Activated CD8-positive, alpha-beta T cell treated with anti-CD3 and anti-CD28 coated beads, Interleukin-2, amount 10 ng/mL, durations not matched to agents 7 days and 5 days (primary cell): Measurements from ENCODE around the gene CFAP157. TPM values are rescaled to one million over a fixed set of nuclear protein-coding genes. Genes with fewer than 3 reads are reported as not detected.

Source experiments
- ATAC-seq: fragments of 150-1000 bp; cut with Tn5 transposase; one replicate; pipeline ENCODE4 v1.10.0; 2021; ENCODE audit warnings: moderate library complexity
- CTCF ChIA-PET: fragments of 350-600 bp; sonication (Branson Sonifier 250); formaldehyde crosslinking; loops from one replicate; lab custom pipeline; 2021; ENCODE audit warnings: antibody characterized with exemption; lab: Charles Lee
- POLR2A ChIA-PET: fragments of 350-600 bp; sonication (Branson Sonifier 250); formaldehyde crosslinking; loops from one replicate; lab custom pipeline; 2021; ENCODE audit warnings: antibody characterized with exemption; lab: Charles Lee
- DNase-seq: peaks from one replicate; pipeline ENCODE4 v3.0.0-alpha.2; 2020
- H3K27ac Mint-ChIP-seq: one replicate; pipeline ENCODE4 v1.8.0; 2021; ENCODE audit warnings: mild to moderate bottlenecking, mixed read lengths
- H3K27me3 Mint-ChIP-seq: one replicate; pipeline ENCODE4 v1.8.0; 2021; ENCODE audit warnings: low read depth, mixed read lengths
- H3K36me3 Mint-ChIP-seq: one replicate; pipeline ENCODE4 v1.8.0; 2021; ENCODE audit warnings: low read depth, mixed read lengths
- H3K4me1 Mint-ChIP-seq: one replicate; pipeline ENCODE4 v1.8.0; 2021; ENCODE audit warnings: low read depth, mixed read lengths
- H3K4me3 Mint-ChIP-seq: one replicate; pipeline ENCODE4 v1.8.0; 2021; ENCODE audit warnings: mild to moderate bottlenecking, mixed read lengths
- H3K9me3 Mint-ChIP-seq: one replicate; pipeline ENCODE4 v1.8.0; 2022; ENCODE audit warnings: mixed read lengths; ENCODE audit not compliant: insufficient read depth
- total RNA-seq, 2 experiments: library from RNA; stranded (reverse); gene quantifications; one replicate each; pipeline ENCODE4 v1.2.3, GENCODE V29; 2021

CFAP157 gene
- total RNA-seq, 2 experiments from 2014 or later, result 0.16 TPM; not detected in 1

- H3K36me3 Mint-ChIP-seq, result peaks cover 4% of the 10 kb centered on the region
- no peak for DNase-seq
- H3K4me1 Mint-ChIP-seq, result no peaks in the 10 kb centered on the region
- no peaks in the 10 kb centered on the region for H3K9me3 Mint-ChIP-seq
- H3K27ac Mint-ChIP-seq, result no peak overlapping the region
- no peaks in the 10 kb centered on the region for H3K27me3 Mint-ChIP-seq
- no peak overlapping the region for H3K4me3 Mint-ChIP-seq
- no peak for ATAC-seq
- ChIA-PET POLR2A (no interaction called here), CTCF (interaction anchor here (1.5 kb wide), 1 partner anchor 55 kb away, joined by 3 read pairs; the partner anchor contains the start of gene TOR2A)
Observed at GRCh38 chr9:127680226-127680625, 26.6 kb upstream of the CFAP157 start.

GRCh38 chr9:127680846-127681245, 25.9 kb upstream of the CFAP157 start:
- DNase-seq (no peak), ATAC-seq (no peak)
- Mint-ChIP-seq H3K9me3 (no peaks in the 10 kb centered on the region), H3K27ac (no peak overlapping the region), H3K4me1 (no peaks in the 10 kb centered on the region), H3K27me3 (no peaks in the 10 kb centered on the region), H3K36me3 (peaks cover 4% of the 10 kb centered on the region), H3K4me3 (no peak overlapping the region)
- ChIA-PET CTCF (interaction anchor here (1.5 kb wide), 1 partner anchor 54 kb away, joined by 3 read pairs; the partner anchor contains the start of gene TOR2A), POLR2A (no interaction called here)

DNA sequence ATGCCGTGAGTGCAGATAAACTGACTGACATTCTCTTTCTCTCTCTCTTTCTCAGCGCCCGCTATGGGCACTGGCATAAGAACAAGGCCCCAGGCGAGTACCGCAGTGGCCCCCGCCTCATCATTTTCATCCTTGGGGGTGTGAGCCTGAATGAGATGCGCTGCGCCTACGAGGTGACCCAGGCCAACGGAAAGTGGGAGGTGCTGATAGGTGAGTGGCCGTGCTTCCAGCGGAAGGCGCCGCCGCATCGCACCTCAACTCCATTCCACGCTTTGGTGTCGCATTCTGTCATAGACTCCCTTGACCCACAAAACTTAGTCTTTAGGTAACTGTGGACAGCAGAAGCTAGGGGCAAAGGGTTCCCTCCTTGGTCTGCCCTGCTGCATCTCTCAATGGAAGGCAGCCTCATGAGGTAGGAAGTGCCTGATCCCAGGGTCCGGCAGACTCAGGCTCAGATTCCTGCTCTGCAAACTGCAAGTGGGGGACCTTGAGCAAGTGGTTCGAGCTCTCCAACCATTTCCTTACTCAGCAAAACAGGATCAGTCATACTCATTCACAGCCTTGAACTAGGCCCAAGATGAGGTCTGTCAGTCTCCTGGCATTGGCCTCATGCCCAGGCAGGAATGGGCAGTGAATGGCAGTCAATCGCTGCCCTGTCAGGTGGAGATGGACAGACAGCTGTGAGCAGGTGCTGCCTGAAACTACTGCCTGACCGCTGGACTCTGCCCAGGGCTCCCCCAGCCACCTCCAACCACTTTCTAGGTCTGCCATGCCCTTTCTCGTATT, 24.2 kb upstream of the CFAP157 start:
- ATAC-seq (no peak), DNase-seq (no peak)
- no peaks in the 10 kb centered on the region for H3K27me3 Mint-ChIP-seq
- peaks cover 4% of the 10 kb centered on the region for H3K36me3 Mint-ChIP-seq
- no peak overlapping the region for H3K27ac Mint-ChIP-seq
- H3K9me3 Mint-ChIP-seq, result no peaks in the 10 kb centered on the region
- no peaks in the 10 kb centered on the region for H3K4me1 Mint-ChIP-seq
- ChIA-PET CTCF (interaction anchor here (1.1 kb wide), 1 partner anchor 52 kb away, joined by 3 read pairs; the partner anchor contains the start of gene TOR2A), POLR2A (no interaction called here)
- no peak overlapping the region for H3K4me3 Mint-ChIP-seq

GRCh38 chr9:127683723-127684122, 23.1 kb upstream of the CFAP157 start:
- Mint-ChIP-seq H3K27ac (no peak overlapping the region), H3K4me1 (no peaks in the 10 kb centered on the region), H3K4me3 (no peak overlapping the region), H3K27me3 (no peaks in the 10 kb centered on the region), H3K9me3 (no peaks in the 10 kb centered on the region), H3K36me3 (peaks cover 2% of the 10 kb centered on the region)
- CTCF ChIA-PET, result interaction anchor here (1.1 kb wide), 1 partner anchor 51 kb away, joined by 3 read pairs; the partner anchor contains the start of gene TOR2A
- no peak for ATAC-seq
- no peak for DNase-seq
- POLR2A ChIA-PET, result no interaction called here

DNA sequence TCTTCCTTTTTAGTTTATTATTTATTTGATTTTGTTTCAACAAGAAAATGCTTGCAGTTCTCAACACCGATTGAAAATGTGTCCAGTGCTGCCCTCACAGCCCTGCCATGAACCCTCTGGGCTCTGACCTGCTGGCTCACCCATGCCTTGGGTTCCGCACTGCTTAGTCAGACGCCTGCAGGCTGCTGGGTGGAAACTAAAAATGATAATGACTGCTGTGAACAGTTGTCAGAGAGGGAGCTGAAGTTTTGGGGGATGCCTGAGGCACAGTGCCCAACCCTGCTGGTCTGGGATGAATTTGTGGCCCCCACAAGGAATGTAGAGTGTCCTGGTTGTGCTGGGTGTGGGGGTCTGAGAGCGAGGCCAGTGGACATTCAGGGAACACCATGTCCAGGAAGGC, 22.2 kb upstream of the CFAP157 start:
- DNase-seq (no peak), ATAC-seq (no peak)
- no peaks in the 10 kb centered on the region for H3K4me1 Mint-ChIP-seq
- no peaks in the 10 kb centered on the region for H3K27me3 Mint-ChIP-seq
- H3K4me3 Mint-ChIP-seq, result no peak overlapping the region
- H3K27ac Mint-ChIP-seq, result no peak overlapping the region
- POLR2A ChIA-PET, result no interaction called here
- H3K36me3 Mint-ChIP-seq, result no peaks in the 10 kb centered on the region
- H3K9me3 Mint-ChIP-seq, result no peaks in the 10 kb centered on the region
- CTCF ChIA-PET, result no interaction called here

DNA sequence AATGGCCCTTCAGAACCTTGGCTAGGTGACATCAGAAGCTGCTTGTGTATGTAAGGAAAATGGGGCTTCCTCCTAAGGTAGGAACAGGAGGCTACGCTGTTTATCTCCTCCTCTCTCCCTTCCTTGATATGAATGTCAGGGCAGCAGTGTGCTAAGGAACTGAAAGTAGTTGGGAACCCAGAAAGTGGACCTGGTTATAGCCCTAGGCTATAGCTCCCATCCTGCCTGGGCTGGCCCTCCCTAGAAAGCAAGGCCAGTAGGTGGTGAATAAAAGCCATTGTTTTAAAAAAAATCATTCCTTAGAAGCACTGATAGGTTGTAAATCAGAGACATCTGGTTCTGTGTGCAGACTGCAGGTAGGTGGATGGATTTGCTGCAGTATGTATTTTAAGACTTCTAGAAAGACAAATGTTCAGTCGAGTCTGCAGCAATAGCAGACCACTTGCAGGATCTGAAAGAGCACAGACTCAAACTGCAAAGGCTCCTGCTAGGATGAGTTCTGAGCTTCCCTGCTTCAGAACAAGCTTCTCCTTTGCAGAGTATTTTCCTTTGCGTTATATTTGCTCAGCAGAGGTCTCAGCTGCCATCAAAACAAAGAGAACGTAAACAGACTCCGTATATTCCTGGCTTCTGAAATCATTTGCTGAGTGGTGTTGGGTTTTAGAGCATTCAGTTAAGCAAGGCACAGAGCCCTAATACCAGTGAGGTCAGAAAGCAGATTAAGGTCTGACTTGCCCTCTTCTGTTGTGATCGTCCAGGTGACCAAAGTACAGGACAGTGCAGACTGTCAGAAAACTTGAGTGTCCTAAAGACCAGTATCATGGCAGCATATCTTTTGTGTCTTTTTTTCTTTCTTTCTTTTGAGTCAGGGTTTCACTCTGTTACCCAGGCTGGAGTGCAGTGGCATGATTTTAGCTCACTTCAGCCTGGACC, 20.1 kb upstream of the CFAP157 start:
- Mint-ChIP-seq H3K27me3 (no peaks in the 10 kb centered on the region), H3K9me3 (no peaks in the 10 kb centered on the region), H3K4me1 (no peaks in the 10 kb centered on the region), H3K27ac (no peak overlapping the region), H3K36me3 (no peaks in the 10 kb centered on the region), H3K4me3 (no peak overlapping the region)
- ATAC-seq (no peak), DNase-seq (no peak)
- ChIA-PET CTCF (interaction anchor here (0.8 kb wide), 1 partner anchor 23 kb away, joined by 3 read pairs; no protein-coding TSS in a partner anchor), POLR2A (no interaction called here)

DNA sequence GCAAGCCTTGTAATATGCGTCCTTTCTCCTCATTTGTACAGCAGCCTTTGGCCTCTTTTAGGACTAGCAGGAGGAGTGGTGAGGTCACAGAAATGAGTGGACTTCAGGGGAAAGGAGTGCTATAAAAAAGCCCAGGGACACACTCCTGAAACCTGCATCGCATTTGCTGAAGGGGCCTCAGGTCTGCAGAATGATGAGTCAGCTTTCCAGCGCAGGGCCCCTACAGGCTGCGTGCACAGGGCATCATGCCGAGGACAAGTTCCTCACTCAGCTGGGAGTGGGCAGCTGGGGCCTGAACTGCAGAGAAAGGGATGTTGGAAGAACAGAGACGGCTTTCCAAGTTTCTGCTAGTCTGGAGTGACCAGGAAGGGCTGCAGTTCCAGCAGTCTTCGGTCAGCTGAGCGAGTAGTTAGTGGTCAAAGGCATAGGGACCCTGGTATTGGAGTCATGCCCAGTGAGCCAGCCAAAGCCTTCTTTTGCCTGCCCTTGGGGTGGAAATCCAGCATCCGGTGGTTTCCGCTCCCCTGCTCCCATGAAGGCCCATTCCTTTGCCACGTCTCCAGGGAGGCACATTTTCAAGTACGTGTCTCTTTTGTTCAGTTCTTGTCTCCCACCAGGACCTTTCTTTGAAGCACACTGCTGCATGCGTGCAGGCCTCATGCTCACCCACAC, 17.3 kb upstream of the CFAP157 start:
- Mint-ChIP-seq H3K27me3 (no peaks in the 10 kb centered on the region), H3K4me3 (no peak overlapping the region), H3K4me1 (no peaks in the 10 kb centered on the region), H3K27ac (no peak overlapping the region), H3K9me3 (no peaks in the 10 kb centered on the region), H3K36me3 (no peaks in the 10 kb centered on the region)
- ATAC-seq (no peak), DNase-seq (no peak)
- CTCF ChIA-PET, result interaction anchor here (1.6 kb wide), 1 partner anchor 45 kb away, joined by 3 read pairs; the partner anchor contains the start of gene TOR2A
- POLR2A ChIA-PET, result no interaction called here

DNA sequence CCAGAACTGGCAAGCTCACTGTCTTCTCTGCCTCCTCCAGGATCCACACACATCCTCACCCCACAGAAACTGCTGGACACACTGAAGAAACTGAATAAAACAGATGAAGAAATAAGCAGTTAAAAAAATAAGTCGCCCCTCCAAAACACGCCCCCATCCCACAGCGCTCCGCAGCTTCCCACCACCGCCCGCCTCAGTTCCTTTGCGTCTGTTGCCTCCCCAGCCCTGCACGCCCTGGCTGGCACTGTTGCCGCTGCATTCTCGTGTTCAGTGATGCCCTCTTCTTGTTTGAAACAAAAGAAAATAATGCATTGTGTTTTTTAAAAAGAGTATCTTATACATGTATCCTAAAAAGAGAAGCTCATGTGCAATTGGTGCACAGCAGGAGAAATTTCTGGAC, 16.1 kb upstream of the CFAP157 start:
- DNase-seq (no peak), ATAC-seq (no peak)
- H3K9me3 Mint-ChIP-seq, result no peaks in the 10 kb centered on the region
- H3K27me3 Mint-ChIP-seq, result no peaks in the 10 kb centered on the region
- CTCF ChIA-PET, result interaction anchor here (0.9 kb wide), 1 partner anchor 179 kb away, joined by 3 read pairs; no protein-coding TSS in a partner anchor
- no peaks in the 10 kb centered on the region for H3K4me1 Mint-ChIP-seq
- no peak overlapping the region for H3K27ac Mint-ChIP-seq
- H3K4me3 Mint-ChIP-seq, result no peak overlapping the region
- POLR2A ChIA-PET, result no interaction called here
- H3K36me3 Mint-ChIP-seq, result no peaks in the 10 kb centered on the region

- Mint-ChIP-seq H3K4me3 (no peak overlapping the region), H3K27ac (no peak overlapping the region), H3K4me1 (no peaks in the 10 kb centered on the region), H3K27me3 (no peaks in the 10 kb centered on the region), H3K36me3 (no peaks in the 10 kb centered on the region), H3K9me3 (no peaks in the 10 kb centered on the region)
- CTCF ChIA-PET, result no interaction called here
- ATAC-seq, result no peak
- DNase-seq, result no peak
- POLR2A ChIA-PET, result no interaction called here
Observed at GRCh38 chr9:127692071-127692470, 14.7 kb upstream of the CFAP157 start.

DNA sequence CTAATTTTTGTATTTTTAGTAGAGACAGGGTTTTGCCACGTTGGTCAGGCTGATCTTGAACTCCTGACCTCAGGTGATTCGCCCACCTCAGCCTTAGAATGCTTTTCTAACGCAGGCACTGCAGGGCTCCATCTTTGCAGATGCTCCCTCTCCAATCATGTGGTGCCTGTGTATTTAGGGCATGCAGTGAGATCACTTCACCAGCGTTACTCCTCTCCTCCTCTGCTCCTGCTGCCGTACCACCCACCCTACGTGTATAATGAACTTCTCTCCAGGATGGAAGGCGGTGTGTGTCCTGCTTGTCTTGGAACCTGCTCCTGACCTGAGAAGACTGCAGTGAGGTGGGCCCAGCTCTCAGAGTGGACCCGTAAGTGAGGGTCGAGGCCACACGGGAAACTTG, 13.6 kb upstream of the CFAP157 start:
- ChIA-PET POLR2A (no interaction called here), CTCF (no interaction called here)
- H3K4me1 Mint-ChIP-seq, result no peaks in the 10 kb centered on the region
- H3K27me3 Mint-ChIP-seq, result no peaks in the 10 kb centered on the region
- H3K36me3 Mint-ChIP-seq, result no peaks in the 10 kb centered on the region
- ATAC-seq (no peak), DNase-seq (no peak)
- H3K27ac Mint-ChIP-seq, result no peak overlapping the region
- no peak overlapping the region for H3K4me3 Mint-ChIP-seq
- no peaks in the 10 kb centered on the region for H3K9me3 Mint-ChIP-seq

GRCh38 chr9:127693697-127694096, 13.1 kb upstream of the CFAP157 start:
- no peaks in the 10 kb centered on the region for H3K9me3 Mint-ChIP-seq
- no peaks in the 10 kb centered on the region for H3K36me3 Mint-ChIP-seq
- H3K4me3 Mint-ChIP-seq, result no peak overlapping the region
- CTCF ChIA-PET, result no interaction called here
- POLR2A ChIA-PET, result no interaction called here
- no peak overlapping the region for H3K27ac Mint-ChIP-seq
- no peak for DNase-seq
- no peak for ATAC-seq
- no peaks in the 10 kb centered on the region for H3K27me3 Mint-ChIP-seq
- no peaks in the 10 kb centered on the region for H3K4me1 Mint-ChIP-seq
